Trophoblast cell (in vitro differentiated cells and primary cell): ENCODE results near the gene DTD1.

Experiments used
- DNase-seq, 2 donors: peaks; one replicate each; pipeline ENCODE4 v3.0.0-alpha.2; 2016
- H2AFZ ChIP-seq: 2 replicates; pipeline ENCODE4 v1.6.1; 2013; ENCODE audit warnings: low read length, moderate library complexity, mild to moderate bottlenecking; ENCODE audit not compliant: insufficient read depth, poor library complexity
- H2AK5ac ChIP-seq: 2 replicates; pipeline ENCODE4 v1.6.1; 2013; ENCODE audit warnings: mild to moderate bottlenecking, low read length
- H2BK120ac ChIP-seq: 2 replicates; pipeline ENCODE4 v1.6.1; 2013; ENCODE audit warnings: low read length, mild to moderate bottlenecking, moderate library complexity; ENCODE audit not compliant: insufficient read depth, poor library complexity
- H2BK12ac ChIP-seq: 2 replicates; pipeline ENCODE4 v1.6.1; 2013; ENCODE audit warnings: mild to moderate bottlenecking, low read length, moderate library complexity
- H2BK5ac ChIP-seq: 2 replicates; pipeline ENCODE4 v1.6.1; 2013; ENCODE audit warnings: low read length, low read depth, moderate library complexity, mild to moderate bottlenecking; ENCODE audit not compliant: poor library complexity
- H3K14ac ChIP-seq: 2 replicates; pipeline ENCODE4 v1.6.1; 2013; ENCODE audit warnings: mild to moderate bottlenecking, low read length
- H3K18ac ChIP-seq: 2 replicates; pipeline ENCODE4 v1.6.1; 2013; ENCODE audit warnings: mild to moderate bottlenecking, low read length
- H3K23ac ChIP-seq: 2 replicates; pipeline ENCODE4 v1.6.1; 2013; ENCODE audit warnings: low read length
- H3K27ac ChIP-seq: 2 replicates; pipeline ENCODE4 v1.5.1; 2013; ENCODE audit warnings: low read depth, mild to moderate bottlenecking, inconsistent platforms, low read length, moderate library complexity
- H3K27me3 ChIP-seq: 2 replicates; pipeline ENCODE4 v1.6.1; 2013; ENCODE audit warnings: inconsistent platforms, mild to moderate bottlenecking, low read length, moderate library complexity; ENCODE audit not compliant: insufficient read depth
- H3K36me3 ChIP-seq, 2 experiments: 1 replicate in 1 of 2; 2 replicates in 1 of 2; pipeline ENCODE4 v1.6.1; 2013; ENCODE audit warnings: low read length in 2 of 2, mild to moderate bottlenecking in 2 of 2, moderate library complexity in 1 of 2; ENCODE audit not compliant: insufficient read depth in 2 of 2, control insufficient read depth in 1 of 2
- H3K4ac ChIP-seq: 2 replicates; pipeline ENCODE4 v1.6.1; 2013; ENCODE audit warnings: low read depth, mild to moderate bottlenecking, low read length, moderate library complexity
- H3K4me1 ChIP-seq, 2 experiments: 1 replicate in 1 of 2; 2 replicates in 1 of 2; pipeline ENCODE4 v1.6.1; 2013; ENCODE audit warnings: low read length in 2 of 2, mild to moderate bottlenecking in 2 of 2, moderate library complexity in 1 of 2; ENCODE audit not compliant: insufficient read depth in 2 of 2, control insufficient read depth in 1 of 2
- H3K4me2 ChIP-seq: 2 replicates; pipeline ENCODE4 v1.6.1; 2013; ENCODE audit warnings: inconsistent platforms, mild to moderate bottlenecking, low read length, moderate library complexity
- H3K4me3 ChIP-seq: 2 replicates; pipeline ENCODE4 v1.5.1; 2013; ENCODE audit warnings: mild to moderate bottlenecking, low read depth, low read length, inconsistent platforms
- H3K79me1 ChIP-seq: one replicate; pipeline ENCODE4 v1.6.1; 2013; ENCODE audit warnings: low read length
- H3K79me2 ChIP-seq: 2 replicates; pipeline ENCODE4 v1.6.1; 2013; ENCODE audit warnings: low read length, mild to moderate bottlenecking; ENCODE audit not compliant: control insufficient read depth, insufficient read depth, poor library complexity
- H3K9ac ChIP-seq: 2 replicates; pipeline ENCODE4 v1.6.1; 2013; ENCODE audit warnings: mild to moderate bottlenecking, low read length
- H3K9me3 ChIP-seq: 2 replicates; pipeline ENCODE4 v1.6.1; 2013; ENCODE audit warnings: low read depth, mild to moderate bottlenecking, control low read depth, inconsistent platforms, low read length; ENCODE audit not compliant: insufficient read depth
- H4K12ac ChIP-seq: 2 replicates; pipeline ENCODE4 v1.6.1; 2013; ENCODE audit warnings: low read depth, mild to moderate bottlenecking, low read length, moderate library complexity
- H4K8ac ChIP-seq: 2 replicates; pipeline ENCODE4 v1.6.1; 2013; ENCODE audit warnings: low read depth, mild to moderate bottlenecking, low read length, moderate library complexity
- H4K91ac ChIP-seq: one replicate; pipeline ENCODE4 v1.6.1; 2013; ENCODE audit warnings: low read depth, mild to moderate bottlenecking, low read length, moderate library complexity
- WGBS: extraction: QIAGEN DNeasy Blood & Tissue Kit; methylation state at CpG from one replicate; pipeline ENCODE4 v1.1.7; 2013; ENCODE audit warnings: missing lambda C conversion rate; ENCODE audit not compliant: insufficient read length, insufficient coverage; ENCODE audit errors: extremely low coverage; 5-methylcytosine and 5-hydroxymethylcytosine counted together

The DTD1 gene

GRCh38 chr20:18705490-18705889 lies 117.6 kb downstream of the DTD1 start:
- H2BK12ac ChIP-seq: peak overlapping the region; percentile 75
- H3K27ac ChIP-seq: peak overlapping the region; percentile 75
- H3K36me3 ChIP-seq: no peaks in the 10 kb centered on the region
- no peak overlapping the region for H3K14ac ChIP-seq
- H2AK5ac ChIP-seq: no peak overlapping the region
- H4K91ac ChIP-seq: peak overlapping the region; percentile 10
- H3K4me2 ChIP-seq: no peak overlapping the region
- DNase-seq: peak; percentile 3 to 62
- peak overlapping the region; percentile 74 for H2BK5ac ChIP-seq
- no peak overlapping the region for H4K8ac ChIP-seq
- H3K79me1 ChIP-seq: peaks cover 7% of the 10 kb centered on the region
- no peak overlapping the region for H3K4me3 ChIP-seq
- H3K79me2 ChIP-seq: no peaks in the 10 kb centered on the region
- no peak overlapping the region for H3K9ac ChIP-seq
- peaks cover 11 to 14% of the 10 kb centered on the region in 2 experiments for H3K4me1 ChIP-seq
- H3K4ac ChIP-seq: no peak overlapping the region
- H4K12ac ChIP-seq: no peak overlapping the region
- H3K18ac ChIP-seq: no peak overlapping the region
- H3K9me3 ChIP-seq: peaks cover 4% of the 10 kb centered on the region
- H2BK120ac ChIP-seq: peak overlapping the region; percentile 71
- no peak overlapping the region for H2AFZ ChIP-seq
- WGBS: no CpG with 5 or more reads among the region's 3 CpGs
- no peaks in the 10 kb centered on the region for H3K27me3 ChIP-seq
- no peak overlapping the region for H3K23ac ChIP-seq

GRCh38 chr20:18705910-18706309 lies 118.1 kb downstream of the DTD1 start:
- Histone ChIP-seq H3K4me1 (peaks cover 11 to 13% of the 10 kb centered on the region in 2 experiments), H3K18ac (peak overlapping the region; percentile 63), H2BK5ac (peak overlapping the region; percentile 69), H3K9ac (no peak overlapping the region), H3K9me3 (peaks cover 2% of the 10 kb centered on the region), H3K4me3 (no peak overlapping the region), H3K14ac (peak overlapping the region; percentile 49), H4K8ac (peak overlapping the region; percentile 61), H3K27me3 (no peaks in the 10 kb centered on the region), H4K12ac (no peak overlapping the region), H3K4ac (peak overlapping the region; percentile 58), H3K27ac (peak overlapping the region; percentile 75), H3K36me3 (no peaks in the 10 kb centered on the region), H2BK120ac (peak overlapping the region; percentile 61), H2AFZ (no peak overlapping the region), H3K79me2 (no peaks in the 10 kb centered on the region), H2BK12ac (peak overlapping the region; percentile 84), H4K91ac (peak overlapping the region; percentile 19), H3K23ac (no peak overlapping the region), H2AK5ac (peak overlapping the region; percentile 64), H3K4me2 (no peak overlapping the region), H3K79me1 (peaks cover 7% of the 10 kb centered on the region)
- no peak for DNase-seq
- no CpG with 5 or more reads among the region's 2 CpGs for WGBS

- Histone ChIP-seq H4K91ac (no peak overlapping the region), H3K79me2 (no peaks in the 10 kb centered on the region), H3K4ac (no peak overlapping the region), H3K18ac (no peak overlapping the region), H2AK5ac (no peak overlapping the region), H2BK120ac (no peak overlapping the region), H3K4me1 (peaks cover 0 to 2% of the 10 kb centered on the region in 2 experiments), H3K9ac (no peak overlapping the region), H4K12ac (no peak overlapping the region), H4K8ac (no peak overlapping the region), H3K14ac (no peak overlapping the region), H3K9me3 (peaks cover 3% of the 10 kb centered on the region), H3K4me3 (no peak overlapping the region), H3K27ac (no peak overlapping the region), H2BK12ac (no peak overlapping the region), H2AFZ (no peak overlapping the region), H3K79me1 (no peaks in the 10 kb centered on the region), H3K36me3 (no peaks in the 10 kb centered on the region), H3K4me2 (no peak overlapping the region), H3K23ac (no peak overlapping the region), H2BK5ac (no peak overlapping the region), H3K27me3 (no peaks in the 10 kb centered on the region)
- no peak for DNase-seq
- WGBS: no CpG with 5 or more reads among the region's 1 CpG
These were observed 124.3 kb downstream of the DTD1 start for GRCh38 chr20:18712131-18712530.

GRCh38 chr20:18712882-18713281 lies 125.0 kb downstream of the DTD1 start:
- no peak overlapping the region for H2BK12ac ChIP-seq
- H3K27me3 ChIP-seq: no peaks in the 10 kb centered on the region

More at GRCh38 chr20:18712882-18713281, 125.0 kb downstream of the DTD1 start:
- no peak overlapping the region for H3K14ac ChIP-seq
- no peak overlapping the region for H4K91ac ChIP-seq
- H3K79me2 ChIP-seq: no peaks in the 10 kb centered on the region
- H3K4me2 ChIP-seq: no peak overlapping the region
- no peak overlapping the region for H3K4me3 ChIP-seq
- peaks cover 3% of the 10 kb centered on the region for H3K9me3 ChIP-seq
- no peaks in the 10 kb centered on the region for H3K4me1 ChIP-seq
- DNase-seq: no peak
- no peak overlapping the region for H3K9ac ChIP-seq
- H2AK5ac ChIP-seq: no peak overlapping the region
- H3K4ac ChIP-seq: no peak overlapping the region
- no peak overlapping the region for H3K27ac ChIP-seq
- H2AFZ ChIP-seq: no peak overlapping the region
- H2BK120ac ChIP-seq: no peak overlapping the region
- H4K8ac ChIP-seq: no peak overlapping the region
- no peak overlapping the region for H3K23ac ChIP-seq
- no CpG with 5 or more reads among the region's 3 CpGs for WGBS
- H4K12ac ChIP-seq: no peak overlapping the region
- H3K18ac ChIP-seq: no peak overlapping the region
- H2BK5ac ChIP-seq: no peak overlapping the region
- H3K79me1 ChIP-seq: no peaks in the 10 kb centered on the region
- no peaks in the 10 kb centered on the region for H3K36me3 ChIP-seq
